IMR-90 (cell line): ENCODE measurements around the gene ITSN1. TPM values are rescaled to one million over a fixed set of nuclear protein-coding genes. Genes with fewer than 3 reads are reported as not detected.

Experiments used
- ATAC-seq: fragments of 200-7000 bp; cut with Tn5 transposase; 2 replicates; pipeline ENCODE4 v1.9.1; 2020; ENCODE audit warnings: low read depth, mild to moderate bottlenecking, moderate library complexity
- BruUV-seq: library from RNA; stranded (reverse); fragments of 400-500 nt; replicated peaks from 2 replicates; lab custom pipeline; 2021; lab: Mats Ljungman, UMichigan
- CTCF ChIA-PET: fragments of 300-600 bp; formaldehyde crosslinking; extraction: SDS; loops from one replicate; lab custom pipeline; 2021; ENCODE audit warnings: antibody characterized with exemption; lab: Yijun Ruan, JAX
- POLR2A ChIA-PET: fragments of 300-600 bp; sonication (Branson Sonifier 250); formaldehyde crosslinking; loops from one replicate; lab custom pipeline; 2022; ENCODE audit warnings: antibody characterized with exemption; ENCODE audit not compliant: unreplicated experiment; lab: Charles Lee
- DNase-seq: peaks from one replicate; pipeline ENCODE4 v3.0.0; 2013
- H2AFZ ChIP-seq: replicated peaks from 2 replicates; pipeline ENCODE3; 2013; ENCODE audit warnings: low read length, mild to moderate bottlenecking; ENCODE audit not compliant: poor library complexity
- H2AK5ac ChIP-seq: 2 replicates; pipeline ENCODE4 v1.6.1; 2013; ENCODE audit warnings: low read depth, low read length, inconsistent platforms
- H2AK9ac ChIP-seq: replicated peaks from 2 replicates; pipeline ENCODE3; 2013; ENCODE audit warnings: mild to moderate bottlenecking, low read depth, low read length, moderate library complexity; ENCODE audit not compliant: poor library complexity
- H2BK120ac ChIP-seq: 2 replicates; pipeline ENCODE4 v1.6.1; 2013; ENCODE audit warnings: low read depth, low read length, inconsistent platforms
- H2BK15ac ChIP-seq: 3 replicates; pipeline ENCODE4 v1.6.1; 2013; ENCODE audit warnings: low read depth, low read length, inconsistent platforms
- H2BK20ac ChIP-seq: 2 replicates; pipeline ENCODE4 v1.6.1; 2013; ENCODE audit warnings: low read depth, mild to moderate bottlenecking, inconsistent platforms, low read length, moderate library complexity
- H2BK5ac ChIP-seq: 2 replicates; pipeline ENCODE4 v1.6.1; 2013; ENCODE audit warnings: mild to moderate bottlenecking, low read depth, low read length, inconsistent platforms; ENCODE audit not compliant: poor library complexity, severe bottlenecking
- H3K14ac ChIP-seq: replicated peaks from 2 replicates; pipeline ENCODE4 v1.6.1; 2013; ENCODE audit warnings: low read depth, low read length, inconsistent platforms
- H3K18ac ChIP-seq: 2 replicates; pipeline ENCODE4 v1.6.1; 2013; ENCODE audit warnings: low read depth, low read length, control low read depth
- H3K23ac ChIP-seq: 2 replicates; pipeline ENCODE4 v1.6.1; 2013; ENCODE audit warnings: low read depth, low read length, inconsistent platforms
- H3K27ac ChIP-seq: 2 replicates; pipeline ENCODE4 v1.5.1; 2013; ENCODE audit warnings: mild to moderate bottlenecking, control low read depth, low read length; ENCODE audit not compliant: insufficient read depth
- H3K27me3 ChIP-seq: 2 replicates; pipeline ENCODE4 v1.6.1; 2013; ENCODE audit warnings: low read length; ENCODE audit not compliant: control insufficient read depth, insufficient read depth
- H3K36me3 ChIP-seq: 2 replicates; pipeline ENCODE4 v1.6.1; 2013; ENCODE audit warnings: low read length, mixed read lengths; ENCODE audit not compliant: control insufficient read depth, insufficient read depth
- H3K4ac ChIP-seq: 2 replicates; pipeline ENCODE4 v1.6.1; 2013; ENCODE audit warnings: low read depth, low read length, inconsistent platforms
- H3K4me1 ChIP-seq: 2 replicates; pipeline ENCODE4 v1.6.1; 2013; ENCODE audit warnings: low read length, mixed read lengths; ENCODE audit not compliant: control insufficient read depth, insufficient read depth
- H3K4me2 ChIP-seq: 2 replicates; pipeline ENCODE4 v1.6.1; 2013; ENCODE audit warnings: low read depth, mild to moderate bottlenecking, control low read depth, low read length, moderate library complexity
- H3K4me3 ChIP-seq: 2 replicates; pipeline ENCODE4 v1.5.1; 2013; ENCODE audit warnings: low read depth, mild to moderate bottlenecking, control low read depth, low read length, moderate library complexity; ENCODE audit not compliant: insufficient read depth
- H3K56ac ChIP-seq: 2 replicates; pipeline ENCODE4 v1.6.1; 2013; ENCODE audit warnings: low read length, inconsistent platforms; ENCODE audit not compliant: insufficient read depth; ENCODE audit errors: extremely low read depth
- H3K79me1 ChIP-seq, 2 experiments: 2 replicates each; pipeline ENCODE4 v1.6.1; 2013; ENCODE audit warnings: low read length in 2 of 2, inconsistent platforms in 1 of 2, low read depth in 1 of 2
- H3K9ac ChIP-seq: 2 replicates; pipeline ENCODE4 v1.6.1; 2013; ENCODE audit warnings: low read depth, low read length, control low read depth
- H3K9me1 ChIP-seq: 2 replicates; pipeline ENCODE4 v1.6.1; 2013; ENCODE audit warnings: low read length, inconsistent platforms; ENCODE audit not compliant: insufficient read depth
- H3K9me3 ChIP-seq: 2 replicates; pipeline ENCODE4 v1.6.1; 2013; ENCODE audit warnings: low read length; ENCODE audit not compliant: control insufficient read depth, insufficient read depth
- H4K20me1 ChIP-seq: 2 replicates; pipeline ENCODE4 v1.6.1; 2013; ENCODE audit warnings: low read length, inconsistent platforms; ENCODE audit not compliant: insufficient read depth
- H4K5ac ChIP-seq: 2 replicates; pipeline ENCODE4 v1.6.1; 2013; ENCODE audit warnings: mild to moderate bottlenecking, low read depth, low read length, control low read depth
- H4K8ac ChIP-seq, 2 experiments: 2 replicates each; pipeline ENCODE4 v1.6.1; 2013; ENCODE audit warnings: low read depth in 2 of 2, low read length in 2 of 2, control low read depth in 1 of 2, inconsistent platforms in 1 of 2
- H4K91ac ChIP-seq: 2 replicates; pipeline ENCODE4 v1.6.1; 2013; ENCODE audit warnings: low read depth, low read length, inconsistent platforms; ENCODE audit not compliant: insufficient read depth
- CHD1 ChIP-seq: IDR thresholded peaks from 2 replicates; pipeline ENCODE4 v1.6.1; 2012; ENCODE audit warnings: low read depth, low read length, improper control_type of control experiment
- MAFK ChIP-seq: IDR thresholded peaks from 2 replicates; pipeline ENCODE4 v1.6.1; 2012; ENCODE audit warnings: low read depth, low read length, improper control_type of control experiment
- MAZ ChIP-seq: IDR thresholded peaks from 2 replicates; pipeline ENCODE4 v1.6.1; 2012; ENCODE audit warnings: low read depth, mild to moderate bottlenecking, low read length, improper control_type of control experiment, moderate library complexity, borderline replicate concordance
- MXI1 ChIP-seq: IDR thresholded peaks from 2 replicates; pipeline ENCODE4 v1.6.1; 2012; ENCODE audit warnings: low read depth, mild to moderate bottlenecking, low read length, moderate library complexity, borderline replicate concordance
- POLR2A ChIP-seq: IDR thresholded peaks from 2 replicates; pipeline ENCODE4 v1.6.1; 2012; ENCODE audit warnings: mild to moderate bottlenecking, low read depth, low read length
- RAD21 ChIP-seq: IDR thresholded peaks from 2 replicates; pipeline ENCODE4 v1.6.1; 2012; ENCODE audit warnings: low read length, improper control_type of control experiment
- RCOR1 ChIP-seq: IDR thresholded peaks from 2 replicates; pipeline ENCODE4 v1.6.1; 2012; ENCODE audit warnings: mild to moderate bottlenecking, low read length, improper control_type of control experiment; ENCODE audit not compliant: insufficient replicate concordance
- RFX5 ChIP-seq: IDR thresholded peaks from 2 replicates; pipeline ENCODE4 v1.8.0; 2012; ENCODE audit warnings: low read depth, mild to moderate bottlenecking, low read length, moderate library complexity
- SMC3 ChIP-seq: fragments of 150-350 bp; IDR thresholded peaks from 2 replicates; pipeline ENCODE4 v1.6.1; 2016; ENCODE audit warnings: low read depth, mild to moderate bottlenecking, antibody characterized with exemption, low read length, moderate library complexity
- WGBS, 2 experiments: methylation state at CpG; one replicate each; pipeline versions ENCODE4 v1.1.5 to v1.1.7; 2013; ENCODE audit warnings: missing lambda C conversion rate in 2 of 2; ENCODE audit not compliant: insufficient read length in 1 of 2; ENCODE audit errors: extremely low coverage in 2 of 2; 5-methylcytosine and 5-hydroxymethylcytosine counted together
- dilution Hi-C: fragments of 300-500 bp; cut with HindIII; formaldehyde crosslinking; loops from one replicate; pipeline ENCODE4 v1.14.3; 2018; ENCODE audit warnings: low sequenced_read_pairs; ENCODE audit not compliant: unreplicated experiment
- in situ Hi-C: fragments of 300-500 bp; cut with MboI; formaldehyde crosslinking; loops from 3 replicates; pipeline ENCODE4 v1.14.3; 2019; ENCODE audit warnings: low sequenced_read_pairs, inconsistent platforms, mixed read lengths
- intact Hi-C: fragments of 100-400 bp; cut with micrococcal nuclease; formaldehyde crosslinking; loops from 2 replicates; pipeline ENCODE4 v1.10.0; 2022
- polyA plus RNA-seq, 3 experiments: library from polyadenylated mRNA; depleted of rRNA; stranded (reverse); fragments of >200 nt; gene quantifications; 2 replicates each; pipeline ENCODE4 v1.2.3, GENCODE V29; 2012; ENCODE audit warnings: low replicate concordance in 1 of 3
- total RNA-seq: library from RNA; depleted of rRNA; stranded (reverse); fragments of >200 nt; gene quantifications from 2 replicates; pipeline ENCODE4 v1.2.3, GENCODE V29; 2012
- TF ChIP-seq, protein P1 (sequence below): fragments of 150-350 bp; IDR thresholded peaks from 2 replicates; pipeline ENCODE4 v1.6.1; 2016; ENCODE audit warnings: low read depth, mild to moderate bottlenecking, low read length, moderate library complexity, borderline replicate concordance
- TF ChIP-seq, protein P2 (sequence below): conservative IDR thresholded peaks from 2 replicates; pipeline ENCODE4 v1.5.1; 2012; ENCODE audit warnings: mild to moderate bottlenecking, low read depth, low read length, improper control_type of control experiment

ITSN1 gene
- total and polyA plus RNA-seq, 2 of the 4 experiments (the other 2 are of a cell fraction), result 45.4 to 62.0 TPM

DNA sequence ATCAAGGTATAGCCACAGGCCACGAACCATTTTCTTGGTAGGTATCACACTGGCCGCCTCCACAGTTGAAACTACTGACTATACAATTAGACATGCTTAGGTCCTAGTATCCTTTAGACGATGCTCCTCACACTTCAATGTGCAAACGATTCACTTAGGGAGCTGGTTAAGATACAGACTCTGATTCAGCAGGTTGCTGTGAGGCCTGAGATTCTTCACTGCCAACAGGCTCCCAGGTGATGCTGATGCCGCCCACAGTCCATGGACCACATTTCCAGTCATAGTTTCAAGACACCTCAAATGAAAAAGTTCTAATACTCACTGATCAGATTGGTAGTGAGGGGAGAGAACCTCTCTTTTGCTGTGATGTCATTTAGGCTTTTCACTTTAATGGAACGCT lies 266.5 kb downstream of the ITSN1 start:
- no peak overlapping the region for H2BK5ac ChIP-seq
- no peak overlapping the region for H3K27ac ChIP-seq
- H4K8ac ChIP-seq, result no peak overlapping the region
- no peak overlapping the region for H2BK15ac ChIP-seq
- WGBS, 2 experiments, result 95% methylated on average over 3 of the region's 6 CpGs; no CpG with 5 or more reads in 1 of the 2 experiments
- no peaks in the 10 kb centered on the region for H3K27me3 ChIP-seq
- CTCF ChIA-PET, result no interaction called here
- H2AFZ ChIP-seq, result no peak overlapping the region
- H4K5ac ChIP-seq, result no peak overlapping the region
- POLR2A ChIA-PET, result no interaction called here
- no peaks in the 10 kb centered on the region for H4K20me1 ChIP-seq
- TF ChIP-seq MAZ (no peak), RAD21 (no peak), MXI1 (no peak), RFX5 (no peak), RCOR1 (no peak), SMC3 (no peak), POLR2A (no peak), CHD1 (no peak), MAFK (no peak)
- TF ChIP-seq, protein P1, sequence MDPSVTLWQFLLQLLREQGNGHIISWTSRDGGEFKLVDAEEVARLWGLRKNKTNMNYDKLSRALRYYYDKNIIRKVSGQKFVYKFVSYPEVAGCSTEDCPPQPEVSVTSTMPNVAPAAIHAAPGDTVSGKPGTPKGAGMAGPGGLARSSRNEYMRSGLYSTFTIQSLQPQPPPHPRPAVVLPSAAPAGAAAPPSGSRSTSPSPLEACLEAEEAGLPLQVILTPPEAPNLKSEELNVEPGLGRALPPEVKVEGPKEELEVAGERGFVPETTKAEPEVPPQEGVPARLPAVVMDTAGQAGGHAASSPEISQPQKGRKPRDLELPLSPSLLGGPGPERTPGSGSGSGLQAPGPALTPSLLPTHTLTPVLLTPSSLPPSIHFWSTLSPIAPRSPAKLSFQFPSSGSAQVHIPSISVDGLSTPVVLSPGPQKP, result no peak
- TF ChIP-seq, protein P2, sequence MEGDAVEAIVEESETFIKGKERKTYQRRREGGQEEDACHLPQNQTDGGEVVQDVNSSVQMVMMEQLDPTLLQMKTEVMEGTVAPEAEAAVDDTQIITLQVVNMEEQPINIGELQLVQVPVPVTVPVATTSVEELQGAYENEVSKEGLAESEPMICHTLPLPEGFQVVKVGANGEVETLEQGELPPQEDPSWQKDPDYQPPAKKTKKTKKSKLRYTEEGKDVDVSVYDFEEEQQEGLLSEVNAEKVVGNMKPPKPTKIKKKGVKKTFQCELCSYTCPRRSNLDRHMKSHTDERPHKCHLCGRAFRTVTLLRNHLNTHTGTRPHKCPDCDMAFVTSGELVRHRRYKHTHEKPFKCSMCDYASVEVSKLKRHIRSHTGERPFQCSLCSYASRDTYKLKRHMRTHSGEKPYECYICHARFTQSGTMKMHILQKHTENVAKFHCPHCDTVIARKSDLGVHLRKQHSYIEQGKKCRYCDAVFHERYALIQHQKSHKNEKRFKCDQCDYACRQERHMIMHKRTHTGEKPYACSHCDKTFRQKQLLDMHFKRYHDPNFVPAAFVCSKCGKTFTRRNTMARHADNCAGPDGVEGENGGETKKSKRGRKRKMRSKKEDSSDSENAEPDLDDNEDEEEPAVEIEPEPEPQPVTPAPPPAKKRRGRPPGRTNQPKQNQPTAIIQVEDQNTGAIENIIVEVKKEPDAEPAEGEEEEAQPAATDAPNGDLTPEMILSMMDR, result no peak
- no peak overlapping the region for H2AK9ac ChIP-seq
- no peak overlapping the region for H3K9ac ChIP-seq
- no peak overlapping the region for H2AK5ac ChIP-seq
- no peak overlapping the region for H3K23ac ChIP-seq
- no peak overlapping the region for H2BK20ac ChIP-seq
- dilution Hi-C loops, result no loop called here
- no TSS peak for BruUV-seq
- in situ Hi-C loops, result loop anchor here (25.0 kb wide), 1 partner anchor 704 kb away; the partner anchor contains the start of gene RCAN1
- H3K4ac ChIP-seq, result no peak overlapping the region
- no peaks in the 10 kb centered on the region for H3K4me1 ChIP-seq
- no peaks in the 10 kb centered on the region for H3K9me3 ChIP-seq
- no peak overlapping the region for H4K91ac ChIP-seq
- H3K14ac ChIP-seq, result no peak overlapping the region
- H2BK120ac ChIP-seq, result no peak overlapping the region
- peaks cover 10 to 17% of the 10 kb centered on the region in 2 experiments; a peak in 3 of 4 replicates for H3K79me1 ChIP-seq
- peaks cover 48% of the 10 kb centered on the region for H3K36me3 ChIP-seq
- no peak overlapping the region for H3K56ac ChIP-seq
- no peaks in the 10 kb centered on the region for H3K9me1 ChIP-seq
- intact Hi-C loops, result no loop called here
- no peak for DNase-seq
- no peak for ATAC-seq
- H3K4me2 ChIP-seq, result no peak overlapping the region
- H3K4me3 ChIP-seq, result no peak overlapping the region
- no peak overlapping the region for H3K18ac ChIP-seq
